ENCODE measurements around the gene ZBTB32. TPM values are rescaled to one million over a fixed set of nuclear protein-coding genes. Genes with fewer than 3 reads are reported as not detected.

The ZBTB32 gene
- total RNA-seq, 2 donors from 2014 or later: 0.32 TPM; not detected in 1

DNA sequence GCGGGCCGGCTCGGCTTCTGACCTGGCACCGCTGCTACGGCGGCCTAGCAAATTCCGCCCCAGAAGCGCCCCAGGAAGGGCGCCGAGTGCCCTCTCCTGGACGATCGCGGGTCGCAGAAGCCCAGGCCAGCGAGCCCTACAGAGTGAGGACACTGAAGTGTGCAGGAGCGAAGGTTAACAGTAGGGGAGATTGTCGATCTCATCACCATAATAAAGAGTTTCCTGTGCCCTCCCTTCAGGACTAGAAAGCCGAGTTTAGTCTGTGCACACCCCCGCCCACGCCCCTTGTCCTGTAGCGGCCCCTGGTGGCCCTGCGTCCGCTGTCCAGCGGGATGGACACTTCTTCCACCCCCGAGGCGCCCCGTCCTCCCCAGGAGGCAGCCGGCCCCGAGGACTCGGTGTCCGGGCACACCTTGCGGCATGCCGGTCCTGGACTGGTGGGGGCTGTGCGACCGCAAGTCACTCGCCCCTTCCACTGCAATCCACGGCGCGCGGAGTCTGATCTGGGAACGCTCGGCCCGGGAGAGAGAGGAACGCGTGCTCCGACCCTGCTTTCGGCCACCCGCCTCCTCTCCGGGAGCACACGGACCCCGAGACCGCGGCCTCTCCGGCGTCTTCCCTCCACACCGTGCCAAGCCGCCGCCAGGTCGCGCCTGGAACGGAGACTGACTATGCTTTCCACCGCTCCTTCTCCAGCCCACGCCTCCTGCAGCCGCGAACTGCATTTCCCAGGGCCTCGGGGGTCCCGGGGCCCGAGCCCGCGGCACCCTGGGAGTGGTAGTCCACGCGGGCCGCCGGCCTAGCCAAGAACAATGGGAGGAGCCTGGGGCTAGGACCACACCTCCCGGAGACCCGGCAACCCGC is 12.7 kb downstream of the ZBTB32 start:
- Histone ChIP-seq H3K27me3 (no peaks in the 10 kb centered on the region), H3K9ac (ENCODE audit: low read depth in 2 of 2, low read length in 2 of 2) (peak overlapping the region; percentile 46 to 88), H3K4me3 (peak overlapping the region; percentile 77), H3K27ac (peak overlapping the region; percentile 96), H3K4me1 (peaks cover 18% of the 10 kb centered on the region), H3K36me3 (no peaks in the 10 kb centered on the region), H3K9me3 (no peaks in the 10 kb centered on the region)
- TF ChIP-seq, protein P1, sequence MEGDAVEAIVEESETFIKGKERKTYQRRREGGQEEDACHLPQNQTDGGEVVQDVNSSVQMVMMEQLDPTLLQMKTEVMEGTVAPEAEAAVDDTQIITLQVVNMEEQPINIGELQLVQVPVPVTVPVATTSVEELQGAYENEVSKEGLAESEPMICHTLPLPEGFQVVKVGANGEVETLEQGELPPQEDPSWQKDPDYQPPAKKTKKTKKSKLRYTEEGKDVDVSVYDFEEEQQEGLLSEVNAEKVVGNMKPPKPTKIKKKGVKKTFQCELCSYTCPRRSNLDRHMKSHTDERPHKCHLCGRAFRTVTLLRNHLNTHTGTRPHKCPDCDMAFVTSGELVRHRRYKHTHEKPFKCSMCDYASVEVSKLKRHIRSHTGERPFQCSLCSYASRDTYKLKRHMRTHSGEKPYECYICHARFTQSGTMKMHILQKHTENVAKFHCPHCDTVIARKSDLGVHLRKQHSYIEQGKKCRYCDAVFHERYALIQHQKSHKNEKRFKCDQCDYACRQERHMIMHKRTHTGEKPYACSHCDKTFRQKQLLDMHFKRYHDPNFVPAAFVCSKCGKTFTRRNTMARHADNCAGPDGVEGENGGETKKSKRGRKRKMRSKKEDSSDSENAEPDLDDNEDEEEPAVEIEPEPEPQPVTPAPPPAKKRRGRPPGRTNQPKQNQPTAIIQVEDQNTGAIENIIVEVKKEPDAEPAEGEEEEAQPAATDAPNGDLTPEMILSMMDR (IDR thresholded peaks at IDR 0.05): peak; percentile 91
- peak; percentile 94 for DNase-seq
- intact Hi-C loops (cut with DNase I): loop anchor here (2.0 kb wide), 1 partner anchor 22 kb away; no protein-coding TSS in a partner anchor

DNA sequence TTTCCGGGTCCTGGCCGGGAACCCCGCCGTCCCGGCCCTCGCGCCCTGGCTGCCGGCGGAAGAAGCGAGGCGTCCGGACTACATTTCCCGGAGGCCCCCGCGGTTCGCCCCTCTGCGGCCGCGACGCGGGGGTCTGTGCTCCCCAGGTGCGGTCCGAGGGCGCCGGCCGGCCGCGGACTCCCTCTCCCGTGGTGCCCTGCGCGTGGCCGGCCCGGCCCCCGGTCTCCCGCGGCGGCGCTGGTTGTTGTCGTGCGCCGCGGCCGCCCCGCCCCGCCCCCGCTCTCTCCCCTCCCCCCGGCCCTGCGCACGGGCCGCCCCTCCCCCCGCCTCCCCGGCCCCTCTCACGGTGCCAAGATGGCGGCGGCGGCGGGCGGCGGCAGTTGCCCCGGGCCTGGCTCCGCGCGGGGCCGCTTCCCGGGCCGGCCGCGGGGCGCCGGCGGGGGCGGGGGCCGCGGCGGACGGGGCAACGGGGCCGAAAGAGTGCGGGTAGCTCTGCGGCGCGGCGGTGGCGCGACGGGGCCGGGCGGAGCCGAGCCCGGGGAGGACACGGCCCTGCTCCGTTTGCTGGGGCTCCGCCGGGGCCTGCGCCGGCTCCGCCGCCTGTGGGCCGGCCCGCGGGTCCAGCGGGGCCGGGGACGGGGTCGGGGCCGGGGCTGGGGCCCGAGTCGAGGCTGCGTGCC is 13.4 kb downstream of the ZBTB32 start, which contains the start of gene KMT2B:
Gene KMT2B, plus strand, starts transcription at position 339 of the 680 bp plus-strand sequence. Its CDS starts 16 bp downstream, at position 355.
- intact Hi-C loops (cut with DNase I): loop anchor here (2.0 kb wide), 1 partner anchor 23 kb away; no protein-coding TSS in a partner anchor
- Histone ChIP-seq H3K4me1 (peaks cover 18% of the 10 kb centered on the region), H3K4me3 (peak within 1 kb of the TSS; percentile 95), H3K36me3 (peaks cover 6% of the 10 kb centered on the region), H3K9me3 (no peaks in the 10 kb centered on the region), H3K9ac (ENCODE audit: low read depth in 2 of 2, low read length in 2 of 2) (peak within 1 kb of the TSS; percentile 66 to 88), H3K27me3 (no peaks in the 10 kb centered on the region), H3K27ac (peak within 1 kb of the TSS; percentile 96)
- TF ChIP-seq, protein P1 (IDR thresholded peaks at IDR 0.05): no peak
- no peak for DNase-seq

DNA sequence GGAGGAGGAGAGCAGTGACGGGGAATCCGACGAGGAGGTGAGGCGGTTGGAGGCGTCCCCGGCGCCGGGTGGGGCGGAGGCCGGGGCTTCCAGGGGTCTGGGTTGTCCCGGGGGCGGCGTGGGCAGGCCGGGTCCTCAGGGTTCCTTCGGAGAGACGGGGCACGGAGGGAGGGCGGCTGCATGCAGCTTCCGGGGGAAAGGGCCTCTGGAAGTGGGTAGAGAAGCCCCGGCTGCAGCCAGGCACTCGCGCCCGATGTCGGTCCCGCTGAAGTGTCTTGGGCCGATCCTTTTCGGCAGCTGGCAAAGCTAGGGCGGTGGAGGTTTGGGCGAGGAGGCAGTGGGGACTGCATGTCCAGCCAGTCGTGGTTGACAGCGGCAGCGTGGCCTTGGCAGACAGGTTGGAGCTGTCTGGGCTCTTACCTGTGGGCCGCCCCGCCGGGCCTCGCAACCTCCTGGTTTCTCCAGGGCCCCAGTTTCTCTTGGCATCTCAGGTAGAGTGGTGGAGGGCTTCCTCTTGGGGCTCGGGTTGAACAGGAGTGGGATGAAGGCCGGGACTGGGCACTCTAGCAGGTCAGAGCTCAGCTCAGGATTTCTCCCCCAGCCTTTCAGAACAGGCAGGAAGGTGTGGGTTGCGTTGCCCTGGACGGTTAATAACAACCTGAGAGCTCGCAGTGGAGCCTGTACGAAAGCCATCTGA is 14.1 kb downstream of the ZBTB32 start:
- Histone ChIP-seq H3K9me3 (no peaks in the 10 kb centered on the region), H3K27me3 (no peaks in the 10 kb centered on the region), H3K4me3 (peak overlapping the region; percentile 95), H3K36me3 (peaks cover 8% of the 10 kb centered on the region), H3K9ac (ENCODE audit: low read depth in 2 of 2, low read length in 2 of 2) (peak overlapping the region; percentile 66 to 88), H3K27ac (peak overlapping the region; percentile 57), H3K4me1 (peaks cover 18% of the 10 kb centered on the region)
- TF ChIP-seq, protein P1 (IDR thresholded peaks at IDR 0.05): no peak
- peak; percentile 42 for DNase-seq
- intact Hi-C loops (cut with DNase I): no loop called here

DNA sequence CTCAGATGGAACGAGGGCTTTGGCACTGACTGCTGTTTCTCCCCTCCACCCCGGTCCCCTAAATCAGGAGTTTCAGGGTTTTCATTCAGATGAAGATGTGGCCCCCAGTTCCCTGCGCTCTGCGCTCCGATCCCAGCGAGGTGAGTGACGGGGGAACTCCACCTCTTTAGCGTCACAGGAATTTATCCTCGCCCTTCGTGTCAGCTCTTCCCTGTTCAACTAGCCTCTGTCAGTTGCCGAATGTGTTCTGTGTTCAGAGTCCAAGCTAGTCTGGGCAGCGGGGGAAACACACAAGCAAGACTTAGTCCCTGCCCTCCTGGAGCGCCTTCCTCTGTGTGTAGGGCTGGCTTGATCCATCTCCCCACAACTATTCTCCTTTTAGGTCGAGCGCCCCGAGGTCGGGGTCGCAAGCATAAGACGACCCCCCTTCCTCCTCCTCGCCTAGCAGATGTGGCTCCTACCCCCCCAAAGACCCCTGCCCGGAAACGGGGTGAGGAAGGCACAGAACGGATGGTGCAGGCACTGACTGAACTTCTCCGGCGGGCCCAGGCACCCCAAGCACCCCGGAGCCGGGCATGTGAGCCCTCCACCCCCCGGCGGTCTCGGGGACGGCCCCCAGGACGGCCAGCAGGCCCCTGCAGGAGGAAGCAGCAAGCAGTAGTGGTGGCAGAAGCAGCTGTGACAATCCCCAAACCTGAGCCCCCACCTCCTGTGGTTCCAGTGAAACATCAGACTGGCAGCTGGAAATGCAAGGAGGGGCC is 15.2 kb downstream of the ZBTB32 start:
- H3K27ac ChIP-seq: no peak overlapping the region
- intact Hi-C loops (cut with DNase I): no loop called here
- H3K9me3 ChIP-seq: no peaks in the 10 kb centered on the region
- TF ChIP-seq, protein P1 (IDR thresholded peaks at IDR 0.05): no peak
- no peaks in the 10 kb centered on the region for H3K27me3 ChIP-seq
- H3K9ac ChIP-seq (ENCODE audit: low read depth in 2 of 2, low read length in 2 of 2): no peak overlapping the region
- peaks cover 18% of the 10 kb centered on the region for H3K4me1 ChIP-seq
- peaks cover 9% of the 10 kb centered on the region for H3K36me3 ChIP-seq
- peak overlapping the region; percentile 95 for H3K4me3 ChIP-seq
- no peak for DNase-seq
